Limb (tissue), 2 donors: ENCODE data around the gene GPR143.
"Not testable (repeated sequence)": the region's sequence is repeated elsewhere in the genome, so short reads cannot be mapped to it uniquely, and the experiment has no call there.

Experiments
- DNase-seq, 2 donors: peaks; one replicate each; pipeline ENCODE4 v3.0.0-alpha.2; 2016; ENCODE audit errors: extremely low spot score in 2 of 2

GPR143 gene

GRCh38 chrX:9765737-9766097 is at the start of gene GPR143:
TSS of gene GPR143 (minus strand) at chrX:9765847. CDS start at chrX:9765817, 30 bp downstream.
- DNase-seq = peak in 1 of 2 donors; percentile 34

GRCh38 chrX:9811086-9811485 is 45.4 kb upstream of the GPR143 start:
- DNase-seq = not testable (repeated sequence)

- DNase-seq = not testable (repeated sequence)
Observed at GRCh38 chrX:9809876-9810275, 44.2 kb upstream of the GPR143 start.

- DNase-seq = no peak
Observed at GRCh38 chrX:9807355-9808182, 41.9 kb upstream of the GPR143 start.

GRCh38 chrX:9805956-9806355 is 40.3 kb upstream of the GPR143 start:
- no peak for DNase-seq

GRCh38 chrX:9804444-9804843 is 38.8 kb upstream of the GPR143 start:
- DNase-seq = no peak

- DNase-seq = no peak
Observed at GRCh38 chrX:9802737-9803136, 37.1 kb upstream of the GPR143 start.

- no peak for DNase-seq
Observed at GRCh38 chrX:9797384-9798360, 32.0 kb upstream of the GPR143 start.

- DNase-seq = no peak
Observed at GRCh38 chrX:9794495-9794894, 28.8 kb upstream of the GPR143 start.

- no peak for DNase-seq
Observed at GRCh38 chrX:9790866-9791265, 25.2 kb upstream of the GPR143 start.

- no peak for DNase-seq
Observed at GRCh38 chrX:9789555-9789954, 23.9 kb upstream of the GPR143 start.

- DNase-seq = no peak
Observed at GRCh38 chrX:9788911-9789310, 23.3 kb upstream of the GPR143 start.

GRCh38 chrX:9786798-9787635 is 21.4 kb upstream of the GPR143 start:
- peak in 1 of 2 donors; percentile 39 for DNase-seq

GRCh38 chrX:9785944-9786797 is 20.5 kb upstream of the GPR143 start, which contains the start of gene SHROOM2:
TSS of gene SHROOM2 (plus strand) at chrX:9786429. CDS start at chrX:9786546, 117 bp downstream.
- DNase-seq = peak in 1 of 2 donors; percentile 68

- DNase-seq = no peak
Observed at GRCh38 chrX:9785254-9785943, 19.8 kb upstream of the GPR143 start.

GRCh38 chrX:9784332-9784731 is 18.7 kb upstream of the GPR143 start:
- DNase-seq = no peak

GRCh38 chrX:9781941-9782340 is 16.3 kb upstream of the GPR143 start:
- no peak for DNase-seq

GRCh38 chrX:9775930-9776329 is 10.3 kb upstream of the GPR143 start:
- no peak for DNase-seq

GRCh38 chrX:9772943-9773342 is 7.3 kb upstream of the GPR143 start:
- DNase-seq = no peak

GRCh38 chrX:9770319-9770718 is 4.7 kb upstream of the GPR143 start:
- no peak for DNase-seq
